HG03064 (cell line): Measurements from ENCODE around the gene RFT1.
"Not testable (repeated sequence)": the region's sequence is repeated elsewhere in the genome, so short reads cannot be mapped to it uniquely, and the experiment has no call there.

ENCODE experiments used
- ATAC-seq: cut with Tn5 transposase; IDR thresholded peaks from one replicate; pipeline ENCODE4 v1.9.1; 2021; ENCODE audit warnings: low read depth; ENCODE audit not compliant: unreplicated experiment

RFT1 gene

GRCh38 chr3:53073553-53074365, 56.5 kb downstream of the RFT1 start:
- ATAC-seq: no peak

- peak; percentile 80 for ATAC-seq
Observed at GRCh38 chr3:53072653-53073552, 57.3 kb downstream of the RFT1 start.

GRCh38 chr3:53071882-53072431, 58.3 kb downstream of the RFT1 start:
- no peak for ATAC-seq

- no peak for ATAC-seq
Observed at GRCh38 chr3:53069422-53070068, 60.7 kb downstream of the RFT1 start.

- no peak for ATAC-seq
Observed at GRCh38 chr3:53068176-53068575, 62.1 kb downstream of the RFT1 start.

- ATAC-seq: no peak
Observed at GRCh38 chr3:53067567-53067966, 62.7 kb downstream of the RFT1 start.

- no peak for ATAC-seq
Observed at GRCh38 chr3:53065841-53066480, 64.3 kb downstream of the RFT1 start.

- ATAC-seq: no peak
Observed at GRCh38 chr3:53062905-53063304, 67.3 kb downstream of the RFT1 start.

GRCh38 chr3:53056442-53056841, 73.8 kb downstream of the RFT1 start:
- no peak for ATAC-seq

GRCh38 chr3:53054233-53054632, 76.0 kb downstream of the RFT1 start:
- not testable (repeated sequence) for ATAC-seq

GRCh38 chr3:53051929-53052328, 78.3 kb downstream of the RFT1 start:
- ATAC-seq: no peak

- ATAC-seq: no peak
Observed at GRCh38 chr3:53049987-53050386, 80.2 kb downstream of the RFT1 start.

GRCh38 chr3:53046171-53047170, 83.8 kb downstream of the RFT1 start:
- peak; percentile 35 for ATAC-seq

GRCh38 chr3:53045518-53046170, 84.6 kb downstream of the RFT1 start, which contains the start of gene SFMBT1:
Gene SFMBT1 (minus strand): TSS chr3:53046073. CDS start chr3:52969128, 76,945 bp downstream.
- peak; percentile 51 for ATAC-seq

- no peak for ATAC-seq
Observed at GRCh38 chr3:53044711-53045517, 85.3 kb downstream of the RFT1 start.

- no peak for ATAC-seq
Observed at GRCh38 chr3:53044371-53044710, 85.9 kb downstream of the RFT1 start.

- ATAC-seq: no peak
Observed at GRCh38 chr3:53043738-53044137, 86.5 kb downstream of the RFT1 start.

- no peak for ATAC-seq
Observed at GRCh38 chr3:53042651-53043050, 87.6 kb downstream of the RFT1 start.
